Mesenteric fat pad (tissue), 1 donor: ENCODE measurements around the gene NAT8L. TPM values are rescaled to one million over a fixed set of nuclear protein-coding genes. Genes with fewer than 3 reads are reported as not detected.

Source experiments
- DNase-seq: peaks from one replicate; pipeline ENCODE4 v3.0.0-alpha.2; 2020; ENCODE audit warnings: low spot score
- total RNA-seq: library from RNA; stranded (reverse); fragmentation: NEBNext Ultra II Directional; extraction: Animal tissue kit (Norgen Biotek cat#: 25700); gene quantifications from one replicate; pipeline ENCODE4 v1.2.1, GENCODE V29; 2021
- donor health status: DM: yes; HTN: yes; CAD: no.

Gene NAT8L
- total RNA-seq, 1 donor from 2014 or later: 67.3 TPM

DNA sequence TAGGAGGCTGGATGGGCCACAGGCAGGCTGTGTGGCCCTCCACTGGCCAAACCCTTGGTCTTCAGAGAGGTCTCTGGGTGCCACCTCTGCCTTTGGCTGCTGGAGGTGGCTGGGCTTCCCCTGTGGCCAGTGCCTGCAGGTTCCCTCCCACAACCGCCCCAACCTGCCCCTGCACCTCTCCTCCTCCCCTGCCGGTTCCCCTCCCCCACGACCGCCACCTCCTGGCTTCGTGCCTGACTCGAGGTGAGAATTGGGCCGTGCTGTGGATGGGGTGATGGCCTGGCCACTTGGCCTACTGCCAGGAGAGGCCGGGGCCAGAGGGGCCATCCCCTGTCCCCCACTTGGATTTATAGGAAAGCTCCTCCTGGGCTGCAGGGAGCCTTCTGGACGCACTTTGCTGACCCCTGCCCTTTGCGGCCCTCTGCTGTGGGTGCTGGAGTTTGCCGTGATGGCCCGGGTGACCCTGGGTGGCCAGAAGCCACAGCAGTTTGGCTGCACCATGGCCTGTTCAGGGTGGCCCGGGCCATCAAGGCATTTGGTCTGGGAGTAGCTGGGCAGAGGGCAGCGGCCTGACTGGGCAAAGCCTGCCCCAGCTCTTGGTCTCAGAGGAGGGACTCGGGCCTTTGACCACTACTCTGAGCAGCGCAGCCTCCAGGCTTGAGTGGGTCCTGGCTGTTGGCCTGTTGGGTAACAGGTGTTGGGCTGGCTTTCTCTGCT lies 3.8 kb downstream of the NAT8L start:
- DNase-seq: no peak

DNA sequence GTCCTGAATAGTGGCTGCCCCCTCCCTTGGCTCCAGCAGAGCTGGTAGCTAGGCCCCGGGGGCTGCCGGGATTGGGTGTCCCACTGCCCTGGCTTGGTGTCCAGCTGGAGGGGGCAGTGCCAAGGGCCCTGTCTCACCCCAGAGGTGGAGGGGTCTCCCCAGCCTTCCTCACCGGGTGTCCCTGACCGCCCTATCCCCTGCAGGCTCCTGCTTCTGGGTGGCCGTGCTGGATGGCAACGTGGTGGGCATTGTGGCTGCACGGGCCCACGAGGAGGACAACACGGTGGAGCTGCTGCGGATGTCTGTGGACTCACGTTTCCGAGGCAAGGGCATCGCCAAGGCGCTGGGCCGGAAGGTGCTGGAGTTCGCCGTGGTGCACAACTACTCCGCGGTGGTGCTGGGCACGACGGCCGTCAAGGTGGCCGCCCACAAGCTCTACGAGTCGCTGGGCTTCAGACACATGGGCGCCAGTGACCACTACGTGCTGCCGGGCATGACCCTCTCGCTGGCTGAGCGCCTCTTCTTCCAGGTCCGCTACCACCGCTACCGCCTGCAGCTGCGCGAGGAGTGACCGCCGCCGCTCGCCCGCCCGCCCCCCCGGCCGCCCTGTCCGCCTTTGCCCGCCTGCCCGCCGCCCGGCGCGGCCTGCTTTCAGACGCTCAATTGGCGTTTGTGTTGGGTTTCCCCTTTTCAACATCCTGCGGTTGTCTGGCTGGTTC lies 4.6 kb downstream of the NAT8L start:
- no peak for DNase-seq

DNA sequence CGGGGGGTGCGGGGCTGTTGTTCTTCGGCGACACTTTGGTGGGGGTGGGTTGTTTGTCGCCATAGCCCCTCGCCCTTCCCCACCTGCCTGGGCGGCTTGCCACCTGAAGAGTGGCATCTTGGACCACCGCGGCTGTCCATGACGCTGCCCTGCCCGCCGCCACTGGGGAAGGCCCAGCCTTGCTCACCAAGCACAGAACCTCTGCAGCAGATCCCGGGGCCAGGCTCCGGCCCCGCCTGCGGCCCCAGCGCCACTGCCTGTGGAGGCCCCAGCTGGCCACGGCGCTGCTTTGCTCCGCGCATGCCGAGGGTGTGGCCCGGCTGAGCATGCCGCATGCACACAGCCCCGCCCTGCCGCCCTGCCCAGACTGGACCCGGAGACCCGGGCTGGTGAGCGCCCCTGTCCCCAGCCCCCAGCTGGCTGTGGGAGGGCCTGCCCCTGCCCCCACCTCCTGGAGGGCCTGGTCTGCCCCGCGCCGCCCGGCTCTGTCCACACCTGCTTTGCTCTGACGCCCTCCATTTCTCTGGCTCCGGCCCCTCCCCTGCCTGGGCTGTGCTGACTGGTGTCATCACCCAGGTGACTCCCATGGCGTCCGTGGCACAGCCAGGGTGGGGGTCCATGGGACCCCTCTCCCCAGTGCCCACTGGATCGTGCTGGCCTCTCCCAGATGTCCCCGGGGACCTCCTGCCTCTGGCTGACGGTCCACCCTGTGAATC lies 5.3 kb downstream of the NAT8L start:
- DNase-seq: no peak

DNA sequence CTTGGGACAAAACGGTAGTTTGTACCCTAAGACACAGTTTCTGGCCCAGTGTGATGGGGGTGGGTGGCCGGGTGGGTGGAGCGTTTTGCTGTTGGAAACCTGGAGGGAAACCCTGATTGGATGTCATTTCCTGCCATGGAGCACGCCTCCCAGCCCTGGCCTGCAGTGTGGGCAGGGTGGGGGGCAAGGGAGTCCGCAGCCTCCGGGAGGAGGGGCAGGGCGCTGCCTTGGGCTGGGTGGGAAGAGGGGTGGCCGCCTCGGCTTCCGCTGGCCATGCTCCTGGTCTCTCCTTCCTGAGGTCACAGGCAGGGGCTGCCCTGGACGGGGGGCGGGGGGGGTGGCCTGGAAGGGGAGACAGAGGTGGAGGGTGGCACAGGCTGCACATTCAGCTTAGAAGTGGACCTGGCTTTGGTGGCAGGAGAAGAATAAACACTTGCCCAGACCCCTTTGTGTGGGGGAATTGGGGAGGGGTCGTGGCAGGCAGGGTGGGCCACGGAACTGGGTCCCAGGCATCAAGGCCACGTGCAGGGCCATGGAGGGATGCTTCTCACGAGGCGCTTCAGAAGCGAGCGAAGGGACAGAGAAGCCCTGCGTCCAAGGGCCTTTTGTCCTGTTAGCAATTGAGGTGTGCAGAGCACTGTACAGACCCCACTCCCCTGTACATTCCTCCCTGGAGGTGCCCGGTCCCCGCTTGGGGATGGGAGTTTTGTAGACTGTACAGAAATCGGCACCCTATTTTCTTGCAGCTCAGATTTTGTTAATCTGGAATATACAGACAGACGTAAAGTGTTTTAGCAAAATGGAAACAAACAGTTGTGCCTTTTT lies 6.2 kb downstream of the NAT8L start:
- no peak for DNase-seq

DNA sequence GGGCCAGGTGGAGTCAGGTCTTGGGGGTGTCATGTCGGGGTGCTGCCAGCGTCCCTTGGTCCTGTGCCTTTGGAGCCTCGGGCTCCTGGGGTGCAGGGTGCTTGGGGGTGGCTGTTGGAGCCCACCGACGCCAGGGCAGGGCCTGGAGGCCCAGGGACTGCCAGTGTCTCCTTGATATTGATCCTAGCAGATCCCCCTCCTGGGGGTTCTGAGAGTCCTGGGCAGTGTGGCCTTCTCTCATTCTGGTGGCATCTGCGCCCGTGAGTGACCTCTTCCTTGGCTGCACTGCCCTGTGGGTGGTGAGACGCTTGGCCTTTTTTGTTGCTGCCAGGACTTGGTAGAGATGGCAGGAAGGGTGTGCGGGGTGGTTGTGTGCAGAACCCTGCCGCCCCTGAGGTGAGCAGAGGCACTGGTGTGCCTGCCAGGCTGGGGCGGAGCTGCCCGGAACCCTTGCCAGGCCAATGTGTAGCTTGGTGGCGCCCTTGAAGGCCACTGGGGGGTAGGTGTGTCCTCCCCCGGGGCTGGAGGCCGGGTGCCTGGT lies 7.0 kb downstream of the NAT8L start:
- DNase-seq: no peak

DNA sequence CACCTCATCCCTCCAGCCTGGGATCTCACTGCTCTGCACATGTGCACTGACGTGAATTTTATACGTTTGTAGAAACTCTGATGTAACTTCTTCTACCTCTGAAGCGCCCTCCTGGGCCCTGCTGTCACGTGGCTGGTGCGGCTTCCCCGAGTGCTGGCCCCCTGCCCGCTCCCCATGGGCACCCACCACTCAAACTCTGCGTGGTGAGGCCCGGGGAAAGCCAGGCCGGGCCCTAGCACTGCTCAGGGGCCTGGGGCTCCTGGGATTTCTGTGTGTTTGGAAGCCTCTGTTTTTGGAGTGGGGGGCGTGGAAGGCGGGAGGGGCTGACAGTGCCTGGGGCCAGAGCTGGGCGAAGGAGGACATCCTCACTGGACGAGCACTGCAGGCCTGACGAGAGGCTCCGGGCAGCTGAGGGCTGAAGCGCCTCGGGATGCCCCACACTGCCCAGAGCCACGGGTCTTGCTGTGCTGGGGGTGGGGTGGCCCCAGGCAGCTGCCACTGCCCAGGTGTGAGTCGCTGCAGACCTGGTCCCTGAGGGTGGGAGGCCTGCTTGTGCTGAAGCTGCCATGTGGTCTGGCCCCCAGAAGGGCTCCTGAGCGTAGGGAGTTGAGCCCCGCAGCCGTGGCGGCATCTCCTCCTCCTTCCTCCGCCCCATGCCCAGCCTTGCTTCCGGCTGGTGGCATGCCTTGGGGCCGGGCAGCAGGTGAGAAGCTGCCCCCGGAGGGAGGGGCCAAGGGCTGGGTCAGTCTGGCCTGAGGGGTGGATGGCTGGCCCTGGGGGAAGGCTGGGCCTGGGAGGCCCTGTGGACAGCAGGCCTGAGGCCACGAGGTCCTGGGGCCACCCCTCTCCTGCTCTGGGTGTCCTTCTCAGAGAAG lies 7.7 kb downstream of the NAT8L start:
- no peak for DNase-seq

DNA sequence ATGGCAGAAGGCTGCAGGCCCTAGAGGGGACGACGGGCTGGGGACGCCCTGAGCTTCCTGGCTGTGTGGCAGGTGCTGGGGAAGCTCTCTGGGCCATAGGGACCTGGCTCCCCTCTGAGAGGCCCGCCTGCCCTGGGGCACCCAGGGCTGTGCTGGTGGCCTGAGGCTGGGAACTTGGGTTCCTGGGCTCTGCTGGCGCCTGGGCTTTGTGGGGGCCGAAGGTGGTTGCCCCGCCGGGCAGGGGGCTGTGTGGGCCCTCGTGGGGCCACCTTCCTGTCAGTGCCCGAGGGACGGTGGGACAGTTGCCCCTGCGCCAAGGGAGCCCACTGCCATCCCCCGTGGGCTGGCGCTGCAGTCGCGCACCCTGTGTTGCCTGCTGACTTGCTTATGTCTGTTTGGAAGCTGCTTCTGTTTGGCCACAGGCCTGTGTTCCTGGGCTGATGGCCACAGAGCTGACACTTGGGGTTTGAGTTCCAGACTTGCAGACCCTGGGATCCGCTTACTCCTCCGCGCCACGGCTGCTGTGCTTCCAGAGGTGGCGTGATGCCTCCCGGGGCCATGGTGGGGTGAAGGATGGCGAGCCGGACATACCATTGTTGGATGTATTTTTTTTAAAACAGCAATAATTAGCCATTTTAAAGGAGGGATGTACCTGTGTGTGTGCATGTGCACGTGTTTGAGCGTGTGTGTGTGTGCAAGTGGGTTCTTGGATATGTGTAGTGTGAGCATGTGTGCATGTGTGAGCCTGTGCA lies 8.5 kb downstream of the NAT8L start:
- DNase-seq: no peak

DNA sequence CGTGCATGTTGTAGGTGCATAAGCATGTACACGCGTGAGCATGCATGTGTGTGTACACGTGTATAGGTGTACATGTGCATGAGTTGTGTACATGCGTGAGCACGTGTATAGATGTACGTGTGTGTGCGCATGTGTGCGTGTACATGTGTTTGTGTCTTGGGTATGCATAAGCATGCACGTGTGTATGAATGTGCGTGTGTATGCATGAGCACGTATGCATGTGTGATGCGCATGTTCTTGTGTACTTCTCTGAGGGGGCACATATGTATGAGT lies 9.0 kb downstream of the NAT8L start:
- no peak for DNase-seq

DNA sequence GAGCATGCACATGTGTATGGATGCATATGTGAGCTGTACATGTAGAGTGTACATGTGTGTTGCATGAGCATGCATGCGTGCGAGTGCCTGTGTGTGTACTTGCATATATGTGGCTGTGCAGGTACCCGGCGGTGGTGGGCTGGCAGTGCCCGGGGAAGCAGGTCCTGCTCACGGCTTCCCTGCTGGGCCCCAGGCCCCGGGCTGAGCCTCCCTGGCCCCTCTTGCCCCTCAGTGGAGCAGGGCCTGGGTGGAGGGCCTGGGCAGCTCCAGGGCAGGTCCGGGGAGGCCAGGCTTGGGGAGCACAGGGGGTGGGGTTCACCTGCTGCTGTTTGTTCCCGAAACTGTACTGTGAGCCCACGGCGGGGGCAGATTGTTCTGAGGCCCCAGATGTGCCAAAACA lies 9.4 kb downstream of the NAT8L start:
- DNase-seq: no peak

DNA sequence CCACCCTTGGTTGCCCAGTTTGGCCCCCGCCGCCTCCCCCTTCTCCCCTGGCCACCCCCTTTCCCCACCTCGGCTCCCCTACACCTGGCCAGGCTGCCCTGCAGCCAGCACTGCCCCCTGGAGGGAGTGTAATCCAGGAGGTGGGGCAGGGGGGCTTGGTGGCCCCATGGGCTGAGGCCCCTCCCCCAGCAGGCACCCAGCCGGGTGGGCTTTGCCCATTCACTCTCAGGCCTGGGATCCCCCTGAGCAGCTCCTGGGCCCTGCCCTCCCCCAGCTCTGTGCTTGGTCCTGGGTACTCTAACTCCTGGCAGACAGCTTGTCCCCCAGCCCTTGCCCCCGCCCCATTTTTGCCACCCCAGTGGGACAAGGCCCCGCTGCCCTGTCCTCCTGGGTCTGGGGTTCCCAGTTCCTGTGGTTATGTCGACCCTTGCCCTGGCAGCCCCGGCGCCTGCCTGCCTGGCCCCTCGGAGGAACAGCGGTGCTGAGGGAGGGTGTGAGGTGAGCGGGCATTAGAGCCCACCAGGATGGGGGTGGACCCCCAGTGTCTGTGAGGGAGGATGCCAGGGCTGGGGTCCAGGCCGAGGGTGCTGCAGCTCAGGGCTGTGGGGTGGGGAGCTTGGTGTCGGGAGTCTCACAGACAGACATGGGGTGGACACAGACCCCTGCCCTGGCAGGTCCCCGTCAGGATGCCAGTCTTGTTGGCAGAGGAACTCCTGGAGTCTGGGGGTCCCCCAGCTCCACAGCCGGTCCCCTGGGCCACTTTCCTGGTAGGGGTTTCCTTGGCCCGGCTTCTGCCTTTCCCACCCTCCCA lies 10.2 kb downstream of the NAT8L start:
- DNase-seq: no peak

DNA sequence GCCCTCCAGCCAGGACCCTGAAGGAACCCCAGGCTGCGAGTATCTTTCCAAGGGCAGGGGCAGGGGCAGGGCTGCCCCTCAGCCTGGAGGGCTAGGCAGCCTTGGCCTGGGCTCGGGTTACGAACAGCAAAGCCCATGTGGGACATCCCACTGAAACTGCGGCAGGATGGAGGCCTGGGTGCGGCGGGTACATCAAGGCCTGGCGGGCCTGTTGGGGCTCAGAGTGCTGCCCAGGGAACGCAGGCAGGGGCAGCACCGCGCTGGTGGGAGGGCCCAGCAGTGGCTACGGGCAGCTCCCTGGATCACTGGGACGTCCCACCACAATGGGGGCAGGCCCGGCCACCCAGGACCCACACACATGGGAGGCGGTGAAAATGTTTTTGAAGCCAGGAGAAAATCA lies 10.9 kb downstream of the NAT8L start:
- DNase-seq: no peak

DNA sequence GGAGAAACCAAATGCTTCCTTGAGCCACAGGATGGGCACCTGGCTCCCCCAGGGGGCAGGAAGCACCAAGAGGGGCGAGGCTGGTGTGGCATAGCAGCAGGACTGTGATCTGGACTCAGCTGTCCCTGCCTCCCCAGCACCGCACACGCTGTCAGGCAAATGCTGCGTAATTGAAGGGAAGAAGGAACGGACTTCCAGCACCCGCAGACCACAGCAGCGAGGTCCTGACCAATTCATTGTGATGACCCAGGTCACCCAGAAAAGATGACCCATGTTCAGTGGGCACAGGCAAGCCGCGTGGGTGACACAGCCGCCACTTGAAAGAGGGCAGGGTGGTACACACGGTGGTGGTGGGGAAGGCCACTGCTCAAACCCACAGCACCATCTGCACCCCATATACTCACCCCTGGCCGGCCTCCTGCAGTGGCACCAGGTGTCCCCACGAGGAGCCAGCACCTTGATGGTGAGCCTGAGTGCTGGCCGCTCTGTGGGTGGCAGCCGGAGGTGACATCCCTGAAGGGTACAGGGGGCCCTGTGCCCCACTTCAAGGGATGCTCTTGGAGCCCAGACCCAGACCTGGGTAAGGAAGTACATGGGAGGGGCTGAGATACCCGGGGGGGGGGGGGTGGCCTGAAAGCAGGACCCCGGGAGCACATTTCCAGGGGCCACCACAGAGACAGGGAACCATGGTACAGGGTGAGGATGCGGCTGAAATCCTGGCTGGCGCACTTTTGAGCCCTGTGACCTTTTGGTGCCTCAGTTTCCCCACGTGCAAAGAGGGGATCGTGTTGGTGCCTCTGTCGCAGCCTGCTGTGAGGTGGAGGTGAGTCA lies 11.5 kb downstream of the NAT8L start:
- DNase-seq: no peak

DNA sequence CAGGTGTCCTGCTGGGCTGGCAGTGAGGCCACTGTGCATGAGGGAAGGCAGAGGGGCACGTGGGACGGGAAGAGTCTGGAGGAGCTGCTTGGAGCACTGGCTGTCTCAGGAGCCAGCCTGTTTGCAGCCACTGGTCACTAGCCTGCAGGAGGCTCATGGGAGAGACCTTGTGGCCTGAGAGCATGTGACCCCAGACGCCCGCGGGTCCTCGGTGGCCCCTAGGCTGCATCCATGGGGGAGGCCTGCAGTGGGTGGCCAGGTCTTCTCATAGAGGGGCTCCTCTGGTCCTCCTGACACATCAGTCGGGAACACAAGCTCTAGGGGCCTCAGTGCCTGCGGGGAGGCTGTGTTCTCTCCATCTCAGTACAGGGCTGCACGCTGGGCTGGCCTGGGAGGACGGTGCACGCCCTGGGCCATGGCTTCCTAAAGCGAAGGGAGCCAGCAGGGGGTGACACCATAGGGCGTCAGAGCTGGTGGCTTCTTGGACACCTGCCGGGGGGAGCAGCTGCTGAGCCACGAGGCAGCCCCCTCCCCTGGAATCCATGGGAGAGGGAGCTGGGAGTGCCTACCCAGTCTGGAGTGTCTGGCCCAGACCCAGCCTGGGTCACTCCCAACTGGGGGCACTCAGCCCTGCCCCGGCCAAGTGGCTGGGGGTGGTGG lies 12.3 kb downstream of the NAT8L start:
- DNase-seq: no peak

DNA sequence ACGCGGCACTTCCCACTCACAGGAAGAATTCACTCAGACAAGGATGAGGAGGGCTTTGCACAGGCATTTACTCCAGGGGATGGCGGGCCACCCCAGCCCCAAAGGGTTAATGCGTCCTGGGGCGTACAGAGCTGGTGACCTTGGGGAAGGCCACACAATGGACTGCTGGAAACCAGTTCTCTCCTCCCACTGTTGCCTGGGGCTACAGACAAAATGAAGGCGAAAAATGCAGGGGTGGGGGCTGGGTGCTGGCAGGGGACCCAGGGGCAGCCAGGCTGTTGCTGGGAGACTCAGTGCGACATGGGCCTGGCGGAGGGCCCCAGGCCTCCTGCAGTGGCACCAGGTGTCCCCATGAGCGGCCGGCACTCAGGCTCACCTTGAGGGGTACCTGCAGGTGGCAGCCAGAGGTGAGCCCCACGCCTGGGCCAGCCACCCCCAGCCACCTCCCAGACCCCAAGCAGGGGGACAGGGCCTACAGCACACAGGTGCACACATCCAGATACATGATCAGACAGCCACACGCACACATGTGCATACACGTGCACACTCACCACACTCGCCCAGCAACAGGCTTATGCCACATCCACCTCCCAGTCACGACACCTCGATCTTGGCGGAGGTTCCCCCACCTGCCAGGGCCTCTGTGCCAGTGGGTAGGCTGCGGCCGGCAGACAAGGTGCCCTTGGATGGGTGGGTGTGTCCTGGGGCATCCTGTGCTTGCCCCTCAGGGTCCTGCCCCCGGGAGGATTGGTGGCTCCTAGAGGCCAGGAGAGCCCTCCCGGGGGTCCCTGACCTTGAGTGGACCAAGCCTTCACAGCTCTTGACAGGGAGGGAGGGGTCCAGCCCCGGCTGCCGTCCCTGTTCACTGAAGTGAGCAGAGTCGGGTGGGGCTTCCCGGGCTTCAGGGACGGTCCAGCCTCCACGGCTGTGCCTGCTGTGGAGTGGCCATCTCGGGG lies 13.1 kb downstream of the NAT8L start:
- DNase-seq: no peak

DNA sequence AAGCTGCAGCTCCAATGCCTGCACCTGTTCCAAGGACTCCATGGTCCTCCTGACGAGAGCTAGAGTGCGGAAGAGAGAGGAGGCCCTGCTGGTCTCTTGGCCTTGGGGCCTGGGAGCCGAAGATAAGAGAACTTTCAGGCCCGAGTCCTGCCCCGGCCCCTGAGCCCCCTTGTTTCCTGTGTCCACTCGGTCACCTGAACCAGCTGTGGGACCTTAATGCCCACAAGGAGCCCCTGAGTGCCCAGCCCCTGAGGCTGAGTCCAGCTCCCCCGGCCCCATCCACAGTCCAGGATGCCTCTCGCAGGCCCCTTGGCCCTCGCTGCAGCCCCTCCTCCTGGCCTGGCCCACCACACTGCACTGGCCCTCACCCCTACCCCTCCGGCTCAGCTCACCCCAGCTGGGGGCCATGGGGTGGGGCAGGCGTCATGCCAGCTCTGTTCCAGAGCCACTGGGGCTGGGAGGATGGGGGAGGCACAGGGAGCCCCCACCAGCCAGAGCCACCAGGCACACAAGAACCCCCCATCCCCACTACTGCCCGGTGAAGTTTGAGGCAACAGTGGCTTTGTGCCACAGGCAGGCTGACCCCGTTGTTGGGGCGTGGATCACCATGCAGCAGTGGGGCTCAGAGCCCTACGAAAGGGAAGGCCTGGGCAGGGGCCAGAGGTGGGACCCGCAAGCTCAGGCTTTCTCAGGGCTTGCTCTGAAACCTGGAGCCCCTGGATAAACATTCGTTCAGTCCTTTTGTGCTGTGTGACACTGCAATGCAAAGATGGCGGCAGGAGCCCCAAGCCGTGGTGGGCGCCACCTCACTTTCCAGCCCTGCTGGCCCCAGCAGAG lies 14.1 kb downstream of the NAT8L start:
- DNase-seq: no peak
